ENCODE measurements around the gene PLEKHB1. TPM values are rescaled to one million over a fixed set of nuclear protein-coding genes. Genes with fewer than 3 reads are reported as not detected.
"Not testable (repeated sequence)": the region's sequence is repeated elsewhere in the genome, so short reads cannot be mapped to it uniquely, and the experiment has no call there.

PLEKHB1 gene
- polyA plus RNA-seq, 4 donors, result 4.1 to 20.8 (median 11.9) TPM

- FAIRE-seq (no peak), DNase-seq (peak in 1 of 2 donors; percentile 80)
- Histone ChIP-seq H3K4me3 (ENCODE audit: low read depth in 1 of 3, low read length in 3 of 3) (no peak overlapping the region), H3K4me1 (ENCODE audit: control insufficient read depth in 3 of 3, insufficient read depth in 2 of 3, low read depth in 1 of 3, low read length in 2 of 3) (no peaks in the 10 kb centered on the region), H3K27ac (ENCODE audit: low read depth in 1 of 3, low read length in 2 of 3) (no peak overlapping the region), H3K9me3 (ENCODE audit: control insufficient read depth in 2 of 2, insufficient read depth in 1 of 2, low read depth in 1 of 2, low read length in 1 of 2) (no peaks in the 10 kb centered on the region), H3K27me3 (ENCODE audit: control insufficient read depth in 3 of 3, insufficient read depth in 3 of 3, low read length in 3 of 3) (no peaks in the 10 kb centered on the region), H3K36me3 (ENCODE audit: control insufficient read depth in 3 of 3, insufficient read depth in 2 of 3, low read depth in 1 of 3, low read length in 3 of 3) (peaks cover 0 to 9% (median 2%) of the 10 kb centered on the region in 3 donors)
- 51 to 82% (median 69%) methylated on average over 3 of the region's 3 CpGs for WGBS, 3 donors
These were observed 24.4 kb downstream of the PLEKHB1 start for GRCh38 chr11:73670808-73671207.

- FAIRE-seq, result no peak
These were observed 25.3 kb downstream of the PLEKHB1 start for GRCh38 chr11:73671701-73672100.

GRCh38 chr11:73676552-73676951, 30.2 kb downstream of the PLEKHB1 start:
- H3K9me3 ChIP-seq (ENCODE audit: control insufficient read depth in 2 of 2, insufficient read depth in 1 of 2, low read depth in 1 of 2, low read length in 1 of 2); H3K27me3 ChIP-seq (ENCODE audit: control insufficient read depth in 3 of 3, insufficient read depth in 3 of 3, low read length in 3 of 3); H3K4me3 ChIP-seq (ENCODE audit: low read depth in 1 of 3, low read length in 3 of 3); DNase-seq; H3K27ac ChIP-seq (ENCODE audit: low read depth in 1 of 3, low read length in 2 of 3); H3K4me1 ChIP-seq (ENCODE audit: control insufficient read depth in 3 of 3, insufficient read depth in 2 of 3, low read depth in 1 of 3, low read length in 2 of 3): not testable (repeated sequence)
- peak; percentile 89 for FAIRE-seq
- peaks cover 3 to 30% (median 16%) of the 10 kb centered on the region in 3 donors for H3K36me3 ChIP-seq (ENCODE audit: control insufficient read depth in 3 of 3, insufficient read depth in 2 of 3, low read depth in 1 of 3, low read length in 3 of 3)
- 92 to 96% (median 96%) methylated on average over 5 of the region's 5 CpGs for WGBS, 3 donors

More at GRCh38 chr11:73671701-73672100, 25.3 kb downstream of the PLEKHB1 start:
- no peaks in the 10 kb centered on the region for H3K4me1 ChIP-seq (ENCODE audit: control insufficient read depth in 3 of 3, insufficient read depth in 2 of 3, low read depth in 1 of 3, low read length in 2 of 3)
- no peaks in the 10 kb centered on the region for H3K9me3 ChIP-seq (ENCODE audit: control insufficient read depth in 2 of 2, insufficient read depth in 1 of 2, low read depth in 1 of 2, low read length in 1 of 2)
- H3K27me3 ChIP-seq (ENCODE audit: control insufficient read depth in 3 of 3, insufficient read depth in 3 of 3, low read length in 3 of 3), result no peaks in the 10 kb centered on the region
- peaks cover 0 to 9% (median 2%) of the 10 kb centered on the region in 3 donors for H3K36me3 ChIP-seq (ENCODE audit: control insufficient read depth in 3 of 3, insufficient read depth in 2 of 3, low read depth in 1 of 3, low read length in 3 of 3)
- 90 to 92% (median 91%) methylated on average over 6 of the region's 6 CpGs for WGBS, 3 donors
- H3K27ac ChIP-seq (ENCODE audit: low read depth in 1 of 3, low read length in 2 of 3), result no peak overlapping the region
- DNase-seq, result no peak
- no peak overlapping the region for H3K4me3 ChIP-seq (ENCODE audit: low read depth in 1 of 3, low read length in 3 of 3)

- Histone ChIP-seq H3K36me3 (ENCODE audit: control insufficient read depth in 3 of 3, insufficient read depth in 2 of 3, low read depth in 1 of 3, low read length in 3 of 3) (peaks cover 3 to 42% (median 15%) of the 10 kb centered on the region in 3 donors), H3K27me3 (ENCODE audit: control insufficient read depth in 3 of 3, insufficient read depth in 3 of 3, low read length in 3 of 3) (no peaks in the 10 kb centered on the region), H3K4me1 (ENCODE audit: control insufficient read depth in 3 of 3, insufficient read depth in 2 of 3, low read depth in 1 of 3, low read length in 2 of 3) (no peaks in the 10 kb centered on the region), H3K9me3 (ENCODE audit: control insufficient read depth in 2 of 2, insufficient read depth in 1 of 2, low read depth in 1 of 2, low read length in 1 of 2) (no peaks in the 10 kb centered on the region), H3K27ac (ENCODE audit: low read depth in 1 of 3, low read length in 2 of 3) (no peak overlapping the region), H3K4me3 (ENCODE audit: low read depth in 1 of 3, low read length in 3 of 3) (no peak overlapping the region)
- peak in 1 of 2 donors; percentile 23 for DNase-seq
- no peak for FAIRE-seq
- WGBS, 3 donors, result 61 to 69% (median 66%) methylated on average over 2 of the region's 2 CpGs
These were observed 34.3 kb downstream of the PLEKHB1 start for GRCh38 chr11:73680687-73681086.

- no peak for FAIRE-seq
- peaks cover 0 to 42% (median 6%) of the 10 kb centered on the region in 3 donors for H3K36me3 ChIP-seq (ENCODE audit: control insufficient read depth in 3 of 3, insufficient read depth in 2 of 3, low read depth in 1 of 3, low read length in 3 of 3)
- no peak overlapping the region for H3K4me3 ChIP-seq (ENCODE audit: low read depth in 1 of 3, low read length in 3 of 3)
- WGBS, 3 donors, result 82 to 87% (median 87%) methylated on average over 4 of the region's 4 CpGs
- no peak for DNase-seq
- no peaks in the 10 kb centered on the region for H3K9me3 ChIP-seq (ENCODE audit: control insufficient read depth in 2 of 2, insufficient read depth in 1 of 2, low read depth in 1 of 2, low read length in 1 of 2)
- H3K27ac ChIP-seq (ENCODE audit: low read depth in 1 of 3, low read length in 2 of 3), result no peak overlapping the region
- no peaks in the 10 kb centered on the region for H3K27me3 ChIP-seq (ENCODE audit: control insufficient read depth in 3 of 3, insufficient read depth in 3 of 3, low read length in 3 of 3)
- H3K4me1 ChIP-seq (ENCODE audit: control insufficient read depth in 3 of 3, insufficient read depth in 2 of 3, low read depth in 1 of 3, low read length in 2 of 3), result no peaks in the 10 kb centered on the region
These were observed 47.6 kb downstream of the PLEKHB1 start for GRCh38 chr11:73693899-73694525.

GRCh38 chr11:73705053-73705452, 58.7 kb downstream of the PLEKHB1 start:
- peaks cover 0 to 48% (median 10%) of the 10 kb centered on the region in 3 donors for H3K36me3 ChIP-seq (ENCODE audit: control insufficient read depth in 3 of 3, insufficient read depth in 2 of 3, low read depth in 1 of 3, low read length in 3 of 3)
- no peak overlapping the region for H3K27ac ChIP-seq (ENCODE audit: low read depth in 1 of 3, low read length in 2 of 3)
- H3K27me3 ChIP-seq (ENCODE audit: control insufficient read depth in 3 of 3, insufficient read depth in 3 of 3, low read length in 3 of 3), result no peaks in the 10 kb centered on the region
- no peaks in the 10 kb centered on the region for H3K9me3 ChIP-seq (ENCODE audit: control insufficient read depth in 2 of 2, insufficient read depth in 1 of 2, low read depth in 1 of 2, low read length in 1 of 2)
- no peak for FAIRE-seq
- DNase-seq, result peak in 1 of 2 donors; percentile 77
- no peaks in the 10 kb centered on the region for H3K4me1 ChIP-seq (ENCODE audit: control insufficient read depth in 3 of 3, insufficient read depth in 2 of 3, low read depth in 1 of 3, low read length in 2 of 3)
- H3K4me3 ChIP-seq (ENCODE audit: low read depth in 1 of 3, low read length in 3 of 3), result no peak overlapping the region
- 79 to 100% (median 97%) methylated on average over 1 of the region's 1 CpG for WGBS, 3 donors

- peaks cover 3 to 49% (median 7%) of the 10 kb centered on the region in 3 donors for H3K36me3 ChIP-seq (ENCODE audit: control insufficient read depth in 3 of 3, insufficient read depth in 2 of 3, low read depth in 1 of 3, low read length in 3 of 3)
- no peak overlapping the region for H3K4me3 ChIP-seq (ENCODE audit: low read depth in 1 of 3, low read length in 3 of 3)
- DNase-seq (no peak), FAIRE-seq (no peak)
- WGBS, 3 donors, result 94 to 95% (median 95%) methylated on average over 3 of the region's 3 CpGs
- H3K27ac ChIP-seq (ENCODE audit: low read depth in 1 of 3, low read length in 2 of 3), result no peak overlapping the region
- H3K9me3 ChIP-seq (ENCODE audit: control insufficient read depth in 2 of 2, insufficient read depth in 1 of 2, low read depth in 1 of 2, low read length in 1 of 2), result no peaks in the 10 kb centered on the region
- no peaks in the 10 kb centered on the region for H3K27me3 ChIP-seq (ENCODE audit: control insufficient read depth in 3 of 3, insufficient read depth in 3 of 3, low read length in 3 of 3)
- no peaks in the 10 kb centered on the region for H3K4me1 ChIP-seq (ENCODE audit: control insufficient read depth in 3 of 3, insufficient read depth in 2 of 3, low read depth in 1 of 3, low read length in 2 of 3)
These were observed 64.6 kb downstream of the PLEKHB1 start for GRCh38 chr11:73710964-73711363.
